Measurements from ENCODE around the gene POLR2E. TPM values are rescaled to one million over a fixed set of nuclear protein-coding genes. Genes with fewer than 3 reads are reported as not detected.

Gene POLR2E
- total RNA-seq, 1 experiment from 2014 or later = 261 TPM

- Histone ChIP-seq H2BK5ac (ENCODE audit: insufficient read length, low read length) (no peak overlapping the region), H2BK15ac (ENCODE audit: low read depth, low read length) (no peak overlapping the region), H3K4me2 (ENCODE audit: insufficient read depth, insufficient read length, low read length) (peak overlapping the region; percentile 23), H3K79me1 (ENCODE audit: insufficient read depth, low read depth, low read length, poor library complexity, severe bottlenecking) (no peaks in the 10 kb centered on the region), H3K9me3 (ENCODE audit: control insufficient read depth, low read depth, low read length) (no peaks in the 10 kb centered on the region), H3K4me1 (ENCODE audit: insufficient read depth, low read length) (peaks cover 5% of the 10 kb centered on the region; the same call in 1 of the 2 replicates), H3K14ac (ENCODE audit: insufficient read depth, low read length) (peak overlapping the region; percentile 22; the same call in 1 of the 2 replicates), H3K79me2 (ENCODE audit: insufficient read depth, low read length) (no peaks in the 10 kb centered on the region), H3K27ac (ENCODE audit: insufficient read length, low read depth, low read length) (no peak overlapping the region), H4K20me1 (ENCODE audit: control insufficient read depth, insufficient read depth, insufficient read length) (no peaks in the 10 kb centered on the region), H2AFZ (ENCODE audit: low read length) (no peak overlapping the region), H2BK20ac (ENCODE audit: low read depth, low read length, poor library complexity, severe bottlenecking) (no peak overlapping the region), H3K27me3 (ENCODE audit: insufficient read depth, low read length) (no peaks in the 10 kb centered on the region; the same call in 1 of the 2 replicates), H3K4ac (ENCODE audit: low read depth, low read length) (no peak overlapping the region), H4K5ac (ENCODE audit: insufficient read length, low read depth, low read length) (no peak overlapping the region), H3K9ac (ENCODE audit: extremely low read depth, insufficient read length, low read length) (no peak overlapping the region), H2AK5ac (ENCODE audit: insufficient read length, low read length) (no peak overlapping the region), H2BK120ac (ENCODE audit: low read depth, low read length, poor library complexity, severe bottlenecking) (no peak overlapping the region), H3T11ph (ENCODE audit: low read length) (no peak overlapping the region), H3K18ac (ENCODE audit: insufficient read length, low read depth, low read length) (no peak overlapping the region), H3K23me2 (ENCODE audit: insufficient read length, low read depth, low read length, poor library complexity, severe bottlenecking) (peaks cover 22% of the 10 kb centered on the region), H3K56ac (ENCODE audit: insufficient read length, low read depth, low read length) (no peak overlapping the region), H4K8ac (replicated peaks; ENCODE audit: insufficient read length, low read depth, low read length) (no peak overlapping the region), H3K23ac (ENCODE audit: insufficient read length, low read depth, low read length) (no peak overlapping the region), H2BK12ac (ENCODE audit: insufficient read length, low read depth, low read length) (no peak overlapping the region), H4K91ac (ENCODE audit: insufficient read length, low read depth, low read length) (no peak overlapping the region)
- Mint-ChIP-seq H3K4me3 (peak overlapping the region; percentile 39 to 80; a peak in 3 of 5 replicates), H3K4me1 (peaks cover 11 to 35% of the 10 kb centered on the region in 2 experiments), H3K27ac (no peak overlapping the region), H3K9me3 (no peaks in the 10 kb centered on the region), H3K36me3 (ENCODE audit: insufficient read depth in 1 of 3, low read depth in 3 of 3) (peaks cover 0 to 2% (median 0%) of the 10 kb centered on the region in 3 experiments; a peak in 1 of 7 replicates), H3K27me3 (ENCODE audit: low read depth) (peaks cover 39% of the 10 kb centered on the region)
- DNase-seq = no peak
- WGBS (ENCODE audit: extremely low coverage, insufficient read length, low lambda C conversion rate) = no CpG with 5 or more reads among the region's 17 CpGs
- no peak for TF ChIP-seq CTCF (conservative IDR thresholded peaks at IDR 0.05)
These were observed 29.5 kb downstream of the POLR2E start for GRCh38 chr19:1065606-1066109.
